PFSK-1 (cell line): ENCODE data around the gene PGBD5.

ENCODE experiments used
- FOXP2 ChIP-seq: optimal IDR thresholded peaks from 2 replicates; pipeline ENCODE3; 2011; ENCODE audit warnings: borderline replicate concordance, control low read depth, inconsistent platforms; ENCODE audit not compliant: insufficient read depth; ENCODE audit errors: extremely low read length, extremely low read depth
- POLR2AphosphoS5 ChIP-seq: IDR thresholded peaks from 2 replicates; pipeline ENCODE4 v1.6.1; 2012; ENCODE audit warnings: low read depth, mild to moderate bottlenecking, control low read depth, low read length, moderate library complexity
- REST ChIP-seq, 2 experiments: IDR thresholded peaks; 2 replicates each; pipeline versions ENCODE4 v1.6.1 to v1.8.0; 2011 to 2012; ENCODE audit warnings: low read depth in 2 of 2, low read length in 2 of 2, control low read depth in 1 of 2, inconsistent platforms in 1 of 2, mild to moderate bottlenecking in 1 of 2, moderate library complexity in 1 of 2; ENCODE audit not compliant: insufficient read depth in 1 of 2
- SIN3A ChIP-seq: IDR thresholded peaks from 2 replicates; pipeline ENCODE4 v1.6.1; 2012; ENCODE audit warnings: mild to moderate bottlenecking, low read length, moderate library complexity, borderline replicate concordance; ENCODE audit not compliant: insufficient read depth
- TAF1 ChIP-seq: IDR thresholded peaks from 2 replicates; pipeline ENCODE4 v1.6.1; 2012; ENCODE audit warnings: low read length, control low read depth, borderline replicate concordance; ENCODE audit not compliant: insufficient read depth

The PGBD5 gene

GRCh38 chr1:230425252-230426091 is 660 bp downstream of the PGBD5 start:
- TF ChIP-seq TAF1, result no peak
- TF ChIP-seq SIN3A, result no peak
- TF ChIP-seq POLR2AphosphoS5, result no peak
- TF ChIP-seq FOXP2, result no peak
- no peak for TF ChIP-seq REST (IDR thresholded peaks at IDR 0.05; ENCODE audit: insufficient read depth in 1 of 2, low read depth in 2 of 2, low read length in 2 of 2)

GRCh38 chr1:230424391-230425251 is 1.5 kb downstream of the PGBD5 start:
- no peak for TF ChIP-seq REST (IDR thresholded peaks at IDR 0.05; ENCODE audit: insufficient read depth in 1 of 2, low read depth in 2 of 2, low read length in 2 of 2)
- no peak for TF ChIP-seq POLR2AphosphoS5
- TF ChIP-seq FOXP2, result no peak
- no peak for TF ChIP-seq TAF1
- TF ChIP-seq SIN3A, result no peak

- TF ChIP-seq REST (IDR thresholded peaks at IDR 0.05; ENCODE audit: insufficient read depth in 1 of 2, low read depth in 2 of 2, low read length in 2 of 2) (no peak), SIN3A (no peak), FOXP2 (no peak), TAF1 (no peak), POLR2AphosphoS5 (no peak)
Measured at GRCh38 chr1:230423951-230424350, 2.2 kb downstream of the PGBD5 start.

- TF ChIP-seq POLR2AphosphoS5 (no peak), FOXP2 (no peak), REST (IDR thresholded peaks at IDR 0.05; ENCODE audit: insufficient read depth in 1 of 2, low read depth in 2 of 2, low read length in 2 of 2) (no peak), TAF1 (no peak), SIN3A (no peak)
Measured at GRCh38 chr1:230423261-230423660, 2.9 kb downstream of the PGBD5 start.
